ENCODE data around the gene OR13C4.
"Not testable (repeated sequence)": the region's sequence is repeated elsewhere in the genome, so short reads cannot be mapped to it uniquely, and the experiment has no call there.

The OR13C4 gene

DNA sequence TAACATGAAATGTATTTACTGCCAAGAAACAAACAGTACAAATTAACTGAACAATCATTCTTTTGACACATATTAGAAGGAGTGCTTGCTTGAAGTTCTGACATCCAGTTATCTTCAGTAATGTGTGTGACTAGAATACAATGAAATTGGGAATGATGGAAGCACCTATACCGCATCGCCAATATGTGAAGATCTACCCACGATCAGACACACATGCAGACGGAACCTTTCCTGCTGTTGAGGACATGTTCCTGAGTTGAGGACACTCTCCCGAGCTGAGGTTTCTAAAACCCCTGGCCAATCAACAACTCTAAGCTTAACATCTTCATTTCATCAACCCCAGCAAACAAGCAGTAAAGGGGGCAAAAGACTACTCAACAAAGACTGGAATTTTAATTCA lies 9.7 kb upstream of the OR13C4 start, which contains the start of gene OR13C3:
Gene OR13C3 (minus strand): TSS at position 101 of the 400 bp plus-strand sequence. CDS start 133 bp downstream, outside the sequence.
- Histone ChIP-seq H3K4me1 (no peaks in the 10 kb centered on the region), H3K9me3 (no peaks in the 10 kb centered on the region), H3K27ac (no peak within 1 kb of the TSS), H3K4me3 (no peak within 1 kb of the TSS), H3K36me3 (no peaks in the 10 kb centered on the region), H3K27me3 (no peaks in the 10 kb centered on the region)
- TF ChIP-seq, protein P1, sequence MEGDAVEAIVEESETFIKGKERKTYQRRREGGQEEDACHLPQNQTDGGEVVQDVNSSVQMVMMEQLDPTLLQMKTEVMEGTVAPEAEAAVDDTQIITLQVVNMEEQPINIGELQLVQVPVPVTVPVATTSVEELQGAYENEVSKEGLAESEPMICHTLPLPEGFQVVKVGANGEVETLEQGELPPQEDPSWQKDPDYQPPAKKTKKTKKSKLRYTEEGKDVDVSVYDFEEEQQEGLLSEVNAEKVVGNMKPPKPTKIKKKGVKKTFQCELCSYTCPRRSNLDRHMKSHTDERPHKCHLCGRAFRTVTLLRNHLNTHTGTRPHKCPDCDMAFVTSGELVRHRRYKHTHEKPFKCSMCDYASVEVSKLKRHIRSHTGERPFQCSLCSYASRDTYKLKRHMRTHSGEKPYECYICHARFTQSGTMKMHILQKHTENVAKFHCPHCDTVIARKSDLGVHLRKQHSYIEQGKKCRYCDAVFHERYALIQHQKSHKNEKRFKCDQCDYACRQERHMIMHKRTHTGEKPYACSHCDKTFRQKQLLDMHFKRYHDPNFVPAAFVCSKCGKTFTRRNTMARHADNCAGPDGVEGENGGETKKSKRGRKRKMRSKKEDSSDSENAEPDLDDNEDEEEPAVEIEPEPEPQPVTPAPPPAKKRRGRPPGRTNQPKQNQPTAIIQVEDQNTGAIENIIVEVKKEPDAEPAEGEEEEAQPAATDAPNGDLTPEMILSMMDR (IDR thresholded peaks at IDR 0.05), result no peak
- intact Hi-C loops (cut with DNase I; ENCODE audit: low total_unique reads), result no loop called here
- DNase-seq, result no peak

DNA sequence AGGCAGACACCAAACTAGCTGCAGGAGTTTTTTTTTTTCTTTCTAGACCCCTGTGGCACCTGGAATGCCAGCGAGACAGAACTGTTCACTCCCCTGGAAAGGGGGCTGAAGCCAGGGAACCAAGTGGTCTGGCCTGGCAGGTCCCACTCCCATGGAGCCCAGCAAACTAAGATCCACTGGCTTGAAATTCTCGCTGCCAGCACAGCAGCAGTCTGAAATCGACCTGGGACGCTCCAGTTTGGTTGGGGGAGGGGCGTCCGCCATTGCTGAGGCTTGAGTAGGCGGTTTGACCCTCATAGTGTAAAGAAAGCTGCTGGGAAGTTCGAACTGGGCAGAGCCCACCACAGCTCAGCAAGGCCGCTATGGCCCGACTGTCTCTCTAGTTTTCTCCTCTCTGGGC lies 6.8 kb downstream of the OR13C4 start:
- H3K36me3 ChIP-seq; H3K9me3 ChIP-seq; H3K27ac ChIP-seq; H3K4me1 ChIP-seq; intact Hi-C loops (cut with DNase I; ENCODE audit: low total_unique reads); H3K27me3 ChIP-seq; H3K4me3 ChIP-seq; DNase-seq: not testable (repeated sequence)

DNA sequence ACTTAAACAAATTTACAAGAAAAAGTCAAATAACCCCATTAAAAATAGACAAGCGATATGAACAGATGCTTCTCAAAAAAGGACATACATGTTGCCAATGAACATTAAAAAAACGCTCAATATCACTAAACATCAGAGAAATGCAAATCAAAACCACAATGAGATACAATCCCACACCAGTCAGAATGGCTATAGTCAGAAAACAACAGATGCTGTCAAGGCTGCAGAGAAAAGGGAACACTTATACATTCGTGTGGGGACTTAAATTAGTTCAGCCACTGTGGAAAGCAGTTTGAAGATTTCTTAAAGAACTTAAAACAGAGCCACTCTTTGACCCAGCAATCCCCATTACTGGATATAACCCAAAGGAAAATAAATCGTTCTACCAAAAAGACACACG lies 12.1 kb downstream of the OR13C4 start:
- TF ChIP-seq, protein P1 (IDR thresholded peaks at IDR 0.05), result no peak
- intact Hi-C loops (cut with DNase I; ENCODE audit: low total_unique reads), result no loop called here
- no peak for DNase-seq
- H3K27me3 ChIP-seq, result no peaks in the 10 kb centered on the region
- no peaks in the 10 kb centered on the region for H3K4me1 ChIP-seq
- H3K4me3 ChIP-seq, result no peak overlapping the region
- H3K27ac ChIP-seq, result no peak overlapping the region
- no peaks in the 10 kb centered on the region for H3K36me3 ChIP-seq
- no peaks in the 10 kb centered on the region for H3K9me3 ChIP-seq

DNA sequence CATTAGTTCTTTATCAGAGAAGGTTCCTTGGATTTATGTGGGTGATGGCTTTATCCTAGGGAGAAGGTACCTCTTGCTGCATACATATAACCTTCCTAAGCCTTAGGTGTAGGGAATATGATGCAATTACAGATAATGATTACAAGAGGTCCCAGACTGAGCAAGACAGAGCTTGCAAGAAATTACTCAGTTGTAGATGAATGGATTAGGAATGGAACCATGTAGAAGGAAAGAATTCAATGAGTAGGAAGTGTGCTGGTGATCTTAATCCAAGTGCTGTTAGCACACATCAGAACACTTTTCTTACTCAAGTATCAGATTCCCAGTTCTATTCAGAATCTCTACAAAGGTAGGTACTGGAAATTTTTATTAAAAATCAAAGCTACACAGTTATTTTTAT lies 20.4 kb downstream of the OR13C4 start:
- TF ChIP-seq, protein P1 (IDR thresholded peaks at IDR 0.05), result no peak
- intact Hi-C loops (cut with DNase I; ENCODE audit: low total_unique reads), result no loop called here
- H3K4me1 ChIP-seq, result no peaks in the 10 kb centered on the region
- H3K27ac ChIP-seq, result no peak overlapping the region
- no peak overlapping the region for H3K4me3 ChIP-seq
- no peaks in the 10 kb centered on the region for H3K27me3 ChIP-seq
- no peaks in the 10 kb centered on the region for H3K36me3 ChIP-seq
- H3K9me3 ChIP-seq, result no peaks in the 10 kb centered on the region
- no peak for DNase-seq

DNA sequence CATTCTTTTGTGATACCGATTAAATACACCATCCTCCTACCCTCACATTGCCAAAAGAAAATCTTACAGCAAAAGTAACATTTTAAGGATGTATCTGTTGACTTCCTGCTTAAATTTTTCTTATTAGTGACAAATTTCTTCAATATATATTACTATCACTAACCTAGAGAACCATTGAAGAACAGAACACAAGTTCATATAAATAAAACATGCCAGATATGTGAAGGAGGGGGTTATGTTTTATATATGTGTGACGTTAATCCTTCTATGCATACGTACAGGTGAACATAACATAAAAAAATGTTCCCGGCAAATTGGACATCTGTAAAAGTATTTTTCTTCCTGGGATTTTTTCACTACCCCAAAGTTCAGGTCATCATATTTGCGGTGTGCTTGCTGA lies 23.0 kb downstream of the OR13C4 start, which contains the start of gene OR13F1:
Gene OR13F1 (plus strand): TSS at position 301 of the 400 bp plus-strand sequence. CDS start 0 bp downstream, at position 301.
- no peaks in the 10 kb centered on the region for H3K9me3 ChIP-seq
- no peaks in the 10 kb centered on the region for H3K4me1 ChIP-seq
- H3K27me3 ChIP-seq, result no peaks in the 10 kb centered on the region
- H3K4me3 ChIP-seq, result no peak within 1 kb of the TSS
- TF ChIP-seq, protein P1 (IDR thresholded peaks at IDR 0.05), result no peak
- intact Hi-C loops (cut with DNase I; ENCODE audit: low total_unique reads), result no loop called here
- H3K27ac ChIP-seq, result no peak within 1 kb of the TSS
- no peak for DNase-seq
- no peaks in the 10 kb centered on the region for H3K36me3 ChIP-seq

- intact Hi-C loops (cut with DNase I; ENCODE audit: low total_unique reads), result no loop called here
Measured at GRCh38 chr9:104503440-104503839, 23.6 kb downstream of the OR13C4 start.

More at GRCh38 chr9:104503440-104503839, 23.6 kb downstream of the OR13C4 start:
- Histone ChIP-seq H3K4me3 (no peak overlapping the region), H3K4me1 (no peaks in the 10 kb centered on the region), H3K9me3 (no peaks in the 10 kb centered on the region), H3K27me3 (no peaks in the 10 kb centered on the region), H3K36me3 (no peaks in the 10 kb centered on the region), H3K27ac (no peak overlapping the region)
- no peak for DNase-seq
- TF ChIP-seq, protein P1 (IDR thresholded peaks at IDR 0.05), result no peak
